Measurements from ENCODE around the gene RHOD. TPM values are rescaled to one million over a fixed set of nuclear protein-coding genes. Genes with fewer than 3 reads are reported as not detected.

RHOD gene
- total and polyA plus RNA-seq, 10 of the 15 experiments (the other 5 are each of a cell fraction or from before 2014, with no cell fraction given) = 0.15 to 2.6 (median 1.9) TPM; not detected in 2

- TF ChIP-seq ZNF384 (IDR thresholded peaks at IDR 0.05; ENCODE audit: borderline replicate concordance, low read depth, low read length) (no peak), BHLHE40 (IDR thresholded peaks at IDR 0.05; ENCODE audit: borderline replicate concordance in 1 of 2, low read depth in 2 of 2, low read length in 1 of 2) (no peak), SIX5 (IDR thresholded peaks at IDR 0.05; ENCODE audit: low read depth, low read length, severe bottlenecking) (no peak), ZZZ3 (IDR thresholded peaks at IDR 0.05; ENCODE audit: control insufficient read depth, insufficient read length, low read depth) (no peak)
Measured at GRCh38 chr11:67098799-67099429, 42.3 kb downstream of the RHOD start (continued).

DNA sequence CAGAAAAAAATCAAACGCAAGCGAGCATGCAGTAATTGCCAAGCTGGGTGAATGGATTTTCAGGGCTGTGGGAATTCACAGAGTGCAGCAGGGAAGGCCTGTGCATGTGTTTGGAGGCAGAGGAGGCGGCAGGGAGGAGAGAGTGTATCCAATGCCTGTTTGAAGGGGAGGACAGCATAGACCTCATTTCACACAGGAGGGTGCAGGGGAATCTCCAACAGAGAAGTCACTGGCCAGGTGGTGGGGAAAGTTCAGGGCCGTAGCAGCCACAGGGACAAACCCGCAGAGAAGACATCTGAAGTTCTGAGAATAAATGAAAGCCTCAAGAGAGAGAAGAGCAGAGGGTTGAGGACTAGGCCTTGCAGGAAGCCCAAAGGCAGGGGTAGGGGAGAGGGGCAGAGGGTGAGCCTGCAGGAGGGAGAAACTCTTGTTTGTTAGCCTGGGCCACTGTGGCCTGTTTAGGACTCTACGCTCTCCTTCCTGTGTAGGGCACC, 43.2 kb downstream of the RHOD start:
- intact Hi-C loops (cut with micrococcal nuclease; ENCODE audit: unreplicated experiment) = loop anchor here (5.0 kb wide), 1 partner anchor 67 kb away; no protein-coding TSS in a partner anchor
- H3K36me3 ChIP-seq (ENCODE audit: control insufficient read depth in 2 of 2, insufficient read depth in 2 of 2, low read length in 1 of 2) = no peaks in the 10 kb centered on the region
- no peaks in the 10 kb centered on the region for H4K20me1 ChIP-seq (ENCODE audit: control insufficient read depth, insufficient read depth)
- peak overlapping the region; percentile 24 for H3K9ac ChIP-seq (ENCODE audit: control insufficient read depth, insufficient read depth, low read length)
- POLR2A ChIA-PET = interaction anchor here (1.2 to 1.4 kb wide), 2 partner anchors 13 to 17 kb away, joined by 3 to 5 read pairs; no protein-coding TSS in a partner anchor
- 2% methylated on average over 6 of the region's 6 CpGs for WGBS (ENCODE audit: insufficient coverage, insufficient replicate concordance, low lambda C conversion rate, missing lambda C conversion rate)
- ATAC-seq (peak; percentile 88), FAIRE-seq (peak; percentile 92), DNase-seq (ENCODE audit: low read depth, low spot score) (peak; percentile 63)
- CTCF ChIA-PET = interaction anchor here (0.6 to 1.2 kb wide), 2 partner anchors 13 to 578 kb away, joined by 3 to 4 read pairs; no protein-coding TSS in a partner anchor
- RAD21 ChIA-PET (ENCODE audit: unreplicated experiment) = interaction anchor here (0.6 to 1.9 kb wide), 3 partner anchors 14 to 343 kb away, joined by 3 to 11 read pairs (median 10); partner anchors contain the start of genes CORO1B and KDM2A
- H3K4me1 ChIP-seq (ENCODE audit: control insufficient read depth, insufficient read depth, low read length) = peaks cover 24% of the 10 kb centered on the region
- no peaks in the 10 kb centered on the region for H3K27me3 ChIP-seq (replicated peaks in 1 of 2; ENCODE audit: control insufficient read depth in 2 of 2, insufficient read depth in 2 of 2, low read length in 1 of 2)
- no peaks in the 10 kb centered on the region for H3K9me3 ChIP-seq (replicated peaks; ENCODE audit: control insufficient read depth, insufficient read depth, low read length)
- peak overlapping the region; percentile 77 for H2AFZ ChIP-seq (ENCODE audit: control insufficient read depth, low read depth, low read length)
- H3K4me3 ChIP-seq = peak overlapping the region; percentile 6; the same call in 1 of the 2 replicates
- in situ Hi-C loops (cut with MboI) = no loop called here
- SMC1A ChIA-PET (ENCODE audit: uncharacterized antibody, unreplicated experiment) = interaction anchor here (0.7 to 5.9 kb wide), 5 partner anchors 14 to 69 kb away, joined by 3 to 28 read pairs (median 4); partner anchors contain the start of gene KDM2A
- no TSS peak for BruUV-seq (replicated peaks)
- H3K27ac ChIP-seq (ENCODE audit: control insufficient read depth, insufficient read depth) = peak overlapping the region; percentile 90
- H3K4me2 ChIP-seq (ENCODE audit: control insufficient read depth, insufficient read depth) = peak overlapping the region; percentile 57
- H3K79me2 ChIP-seq (ENCODE audit: control insufficient read depth, insufficient read depth, low read length) = no peaks in the 10 kb centered on the region
- TF ChIP-seq ZNF622 (IDR thresholded peaks at IDR 0.05) (no peak), NBN (IDR thresholded peaks at IDR 0.05) (0 out of 2 replicates have a peak, but pooled peaks have one; percentile 52), NR2F1 (conservative IDR thresholded peaks at IDR 0.05) (no peak), FOXM1 (IDR thresholded peaks at IDR 0.05; ENCODE audit: low read depth, low read length) (peak; percentile 57; the same call in 1 of the 2 replicates), IKZF1 (conservative IDR thresholded peaks at IDR 0.05) (peak; percentile 68), CBX5 (IDR thresholded peaks at IDR 0.05; ENCODE audit: low read depth) (no peak), TCF12 (IDR thresholded peaks at IDR 0.05; ENCODE audit: low read depth, low read length) (peak; percentile 69), CBX3 (IDR thresholded peaks at IDR 0.05; ENCODE audit: borderline replicate concordance, low read depth) (no peak), SMARCA5 (IDR thresholded peaks at IDR 0.05) (no peak), BCL11A (IDR thresholded peaks at IDR 0.05; ENCODE audit: low read depth, low read length) (0 out of 2 replicates have a peak, but pooled peaks have one; percentile 47), ZSCAN29 (IDR thresholded peaks at IDR 0.05) (no peak), BCL3 (IDR thresholded peaks at IDR 0.05; ENCODE audit: borderline replicate concordance, insufficient read depth, low read depth, low read length, poor library complexity, severe bottlenecking) (peak; percentile 16), RELA (IDR thresholded peaks at IDR 0.05; ENCODE audit: borderline replicate concordance, partially characterized antibody) (peak; percentile 18), MYB (IDR thresholded peaks at IDR 0.05; ENCODE audit: borderline replicate concordance, low read depth, low read length) (no peak)
- TF ChIP-seq, protein P1, sequence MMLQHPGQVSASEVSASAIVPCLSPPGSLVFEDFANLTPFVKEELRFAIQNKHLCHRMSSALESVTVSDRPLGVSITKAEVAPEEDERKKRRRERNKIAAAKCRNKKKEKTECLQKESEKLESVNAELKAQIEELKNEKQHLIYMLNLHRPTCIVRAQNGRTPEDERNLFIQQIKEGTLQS (IDR thresholded peaks at IDR 0.05; ENCODE audit: borderline replicate concordance, extremely low read depth, low read depth, low read length) = no peak
- TF ChIP-seq, protein P2, sequence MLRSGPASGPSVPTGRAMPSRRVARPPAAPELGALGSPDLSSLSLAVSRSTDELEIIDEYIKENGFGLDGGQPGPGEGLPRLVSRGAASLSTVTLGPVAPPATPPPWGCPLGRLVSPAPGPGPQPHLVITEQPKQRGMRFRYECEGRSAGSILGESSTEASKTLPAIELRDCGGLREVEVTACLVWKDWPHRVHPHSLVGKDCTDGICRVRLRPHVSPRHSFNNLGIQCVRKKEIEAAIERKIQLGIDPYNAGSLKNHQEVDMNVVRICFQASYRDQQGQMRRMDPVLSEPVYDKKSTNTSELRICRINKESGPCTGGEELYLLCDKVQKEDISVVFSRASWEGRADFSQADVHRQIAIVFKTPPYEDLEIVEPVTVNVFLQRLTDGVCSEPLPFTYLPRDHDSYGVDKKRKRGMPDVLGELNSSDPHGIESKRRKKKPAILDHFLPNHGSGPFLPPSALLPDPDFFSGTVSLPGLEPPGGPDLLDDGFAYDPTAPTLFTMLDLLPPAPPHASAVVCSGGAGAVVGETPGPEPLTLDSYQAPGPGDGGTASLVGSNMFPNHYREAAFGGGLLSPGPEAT (IDR thresholded peaks at IDR 0.05; ENCODE audit: low read depth) = peak; percentile 56; the same call in 1 of the 2 replicates
